Measurements from ENCODE around the gene RPL10A. TPM values are rescaled to one million over a fixed set of nuclear protein-coding genes. Genes with fewer than 3 reads are reported as not detected.

RPL10A gene
- polyA plus RNA-seq, 1 of the 3 experiments (the other 2 are of a cell fraction) = 3,548 TPM

- TF ChIP-seq RFX5 (IDR thresholded peaks at IDR 0.05; ENCODE audit: low read length) (no peak), RCOR1 (IDR thresholded peaks at IDR 0.05; ENCODE audit: low read length) (no peak), RXRA (IDR thresholded peaks at IDR 0.05; ENCODE audit: borderline replicate concordance, low read depth) (no peak), PBX3 (IDR thresholded peaks at IDR 0.05) (no peak), MAX (IDR thresholded peaks at IDR 0.05; ENCODE audit: low read depth) (no peak), NRF1 (IDR thresholded peaks at IDR 0.05; ENCODE audit: low read depth, low read length) (no peak), FOXM1 (IDR thresholded peaks at IDR 0.05; ENCODE audit: low read depth) (no peak), FOSL2 (IDR thresholded peaks at IDR 0.05; ENCODE audit: borderline replicate concordance, low read depth) (no peak)
These were observed 24.2 kb downstream of the RPL10A start (continued) for GRCh38 chr6:35492258-35492973.

GRCh38 chr6:35492974-35493284 is 24.7 kb downstream of the RPL10A start:
- Histone ChIP-seq H3K27ac (ENCODE audit: low read depth in 2 of 2, low read length in 1 of 2) (no peak overlapping the region), H3K4me2 (no peak overlapping the region), H3F3A (replicated peaks; ENCODE audit: insufficient read depth) (peaks cover 2% of the 10 kb centered on the region), H3K79me2 (ENCODE audit: insufficient read depth) (peaks cover 25% of the 10 kb centered on the region; the same call in 1 of the 2 replicates), H2AFZ (ENCODE audit: low read depth) (no peak overlapping the region), H3K36me3 (replicated peaks in 1 of 2; ENCODE audit: control insufficient read depth in 1 of 2, insufficient read depth in 2 of 2, low read length in 1 of 2) (no peaks in the 10 kb centered on the region), H3K9me2 (no peaks in the 10 kb centered on the region), H3K27me3 (ENCODE audit: insufficient read depth) (no peaks in the 10 kb centered on the region), H4K20me1 (ENCODE audit: insufficient read depth) (peaks cover 21% of the 10 kb centered on the region; the same call in 1 of the 2 replicates), H3K4me1 (ENCODE audit: control insufficient read depth in 1 of 2, insufficient read depth in 2 of 2, low read depth in 1 of 2, low read length in 1 of 2) (peaks cover 22 to 58% of the 10 kb centered on the region in 2 experiments; a peak in 2 of 4 replicates), H3K9me3 (no peaks in the 10 kb centered on the region), H3K4me3 (ENCODE audit: low read depth in 2 of 2, low read length in 1 of 2) (no peak overlapping the region), H3K9ac (no peak overlapping the region)
- CTCF ChIA-PET = interaction anchor here (1.4 kb wide), 1 partner anchor 26 kb away, joined by 3 read pairs; no protein-coding TSS in a partner anchor
- no peak for DNase-seq
- no peak for TF ChIP-seq POLR2AphosphoS5 (IDR thresholded peaks at IDR 0.05; ENCODE audit: low read depth, low read length)
- TF ChIP-seq RAD21 (IDR thresholded peaks at IDR 0.05; ENCODE audit: low read length) = no peak
- TF ChIP-seq GATA2 (CRISPR knock-in tag; IDR thresholded peaks at IDR 0.05) = no peak
- no peak for TF ChIP-seq SIN3A (IDR thresholded peaks at IDR 0.05; ENCODE audit: borderline replicate concordance, low read depth, low read length)
- TF ChIP-seq FOXM1 (IDR thresholded peaks at IDR 0.05; ENCODE audit: low read depth) = no peak
- TF ChIP-seq USF1 (IDR thresholded peaks at IDR 0.05; ENCODE audit: borderline replicate concordance, low read depth) = no peak
- no peak for TF ChIP-seq TCF12 (IDR thresholded peaks at IDR 0.05)
- TF ChIP-seq REST (IDR thresholded peaks at IDR 0.05; ENCODE audit: low read depth, low read length) = no peak
- TF ChIP-seq RXRA (IDR thresholded peaks at IDR 0.05; ENCODE audit: borderline replicate concordance, low read depth) = no peak
- no peak for TF ChIP-seq MEF2A (IDR thresholded peaks at IDR 0.05; ENCODE audit: borderline replicate concordance, low read depth)
- no peak for TF ChIP-seq YY1 (IDR thresholded peaks at IDR 0.05; ENCODE audit: low read depth)
- no peak for TF ChIP-seq GABPA (IDR thresholded peaks at IDR 0.05; ENCODE audit: low read depth)
- TF ChIP-seq EP300 (IDR thresholded peaks at IDR 0.05; ENCODE audit: borderline replicate concordance in 1 of 2, low read depth in 1 of 2, low read length in 1 of 2) = no peak
- TF ChIP-seq CHD2 (IDR thresholded peaks at IDR 0.05; ENCODE audit: low read length, partially characterized antibody) = no peak
- POLR2A ChIA-PET = no interaction called here
- WGBS (ENCODE audit: low lambda C conversion rate) = 96% methylated on average over 7 of the region's 7 CpGs

All from SK-N-SH (cell line).